B cell (primary cell): ENCODE results near the gene SEZ6L.

Experiments used
- EZH2 ChIP-seq: IDR thresholded peaks from 2 replicates; pipeline ENCODE4 v1.6.1; 2012; ENCODE audit warnings: borderline replicate concordance, low read depth, mild to moderate bottlenecking, moderate library complexity, low read length; ENCODE audit not compliant: insufficient read depth, poor library complexity, severe bottlenecking
- TF ChIP-seq, protein P1 (sequence below): fragments of 200-600 bp; IDR thresholded peaks from one replicate; pipeline ENCODE4 v1.8.0; 2022; ENCODE audit warnings: antibody characterized with exemption, mild to moderate bottlenecking

GRCh38 chr22:26385164-26385563, 215.9 kb downstream of the SEZ6L start:
- TF ChIP-seq, protein P1, sequence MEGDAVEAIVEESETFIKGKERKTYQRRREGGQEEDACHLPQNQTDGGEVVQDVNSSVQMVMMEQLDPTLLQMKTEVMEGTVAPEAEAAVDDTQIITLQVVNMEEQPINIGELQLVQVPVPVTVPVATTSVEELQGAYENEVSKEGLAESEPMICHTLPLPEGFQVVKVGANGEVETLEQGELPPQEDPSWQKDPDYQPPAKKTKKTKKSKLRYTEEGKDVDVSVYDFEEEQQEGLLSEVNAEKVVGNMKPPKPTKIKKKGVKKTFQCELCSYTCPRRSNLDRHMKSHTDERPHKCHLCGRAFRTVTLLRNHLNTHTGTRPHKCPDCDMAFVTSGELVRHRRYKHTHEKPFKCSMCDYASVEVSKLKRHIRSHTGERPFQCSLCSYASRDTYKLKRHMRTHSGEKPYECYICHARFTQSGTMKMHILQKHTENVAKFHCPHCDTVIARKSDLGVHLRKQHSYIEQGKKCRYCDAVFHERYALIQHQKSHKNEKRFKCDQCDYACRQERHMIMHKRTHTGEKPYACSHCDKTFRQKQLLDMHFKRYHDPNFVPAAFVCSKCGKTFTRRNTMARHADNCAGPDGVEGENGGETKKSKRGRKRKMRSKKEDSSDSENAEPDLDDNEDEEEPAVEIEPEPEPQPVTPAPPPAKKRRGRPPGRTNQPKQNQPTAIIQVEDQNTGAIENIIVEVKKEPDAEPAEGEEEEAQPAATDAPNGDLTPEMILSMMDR, result no peak
- no peak for TF ChIP-seq EZH2
